HG03025 (cell line): ENCODE data around the gene MMEL1.
A peak's percentile ranks its signal among the peaks of the same experiment; 100 is the strongest.

Experiments
- ATAC-seq: cut with Tn5 transposase; IDR thresholded peaks from one replicate; pipeline ENCODE4 v1.9.1; 2021; ENCODE audit warnings: mild to moderate bottlenecking, moderate library complexity; ENCODE audit not compliant: unreplicated experiment, low FRiP score

The MMEL1 gene

DNA sequence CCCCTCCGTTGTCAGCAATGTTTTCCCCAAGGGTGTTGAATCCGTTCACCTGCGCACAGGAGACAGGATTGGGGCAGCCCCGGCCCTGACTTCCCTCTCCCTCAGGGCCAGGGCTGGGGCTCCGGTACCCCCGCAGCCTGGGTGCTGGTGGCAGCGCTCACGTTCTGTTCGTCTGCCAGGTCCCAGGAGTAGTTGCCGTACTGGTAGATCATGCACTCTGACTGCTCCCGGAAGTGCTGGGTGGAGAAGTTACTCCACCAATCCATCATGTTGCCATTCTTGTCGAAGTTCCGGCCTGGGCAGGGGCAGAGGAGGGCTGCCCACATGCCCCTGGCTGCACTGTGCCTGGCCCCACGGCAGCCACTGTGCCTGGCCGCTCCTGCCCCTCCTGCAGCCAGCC is 40.1 kb downstream of the MMEL1 start:
- ATAC-seq = no peak

DNA sequence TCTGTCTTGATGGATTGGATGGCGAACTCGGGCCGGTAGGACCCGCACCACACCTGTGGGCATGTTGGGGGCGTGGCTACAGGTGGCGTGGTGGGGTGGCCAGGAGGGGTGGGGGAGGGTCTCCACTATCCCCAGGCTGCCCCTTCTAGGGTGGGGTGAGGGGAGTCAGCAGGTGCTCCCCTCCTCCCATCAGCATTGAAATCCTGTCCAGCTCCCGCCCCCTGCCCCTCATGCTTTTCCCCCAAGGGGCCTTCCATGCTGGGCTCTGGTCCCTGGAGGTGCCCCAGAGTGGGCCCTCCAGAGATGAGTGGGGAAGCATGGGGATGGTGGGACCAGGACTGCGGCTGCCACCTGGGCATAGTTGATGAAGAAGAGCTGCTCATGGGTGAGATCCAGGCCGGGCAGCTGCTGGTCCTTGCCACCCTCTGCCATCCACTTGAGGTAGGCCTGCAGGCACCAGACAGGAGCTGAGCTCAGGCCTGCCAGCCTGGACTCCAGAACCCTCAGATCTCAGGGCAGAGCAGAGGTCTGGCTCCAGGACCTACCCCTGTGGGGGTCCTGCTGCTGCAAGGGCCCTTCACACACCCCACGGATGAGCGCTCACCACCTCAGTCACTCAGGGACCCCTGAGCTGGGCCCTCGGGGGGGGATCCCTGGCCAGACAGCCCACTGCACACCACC is 41.1 kb downstream of the MMEL1 start:
- ATAC-seq = no peak

DNA sequence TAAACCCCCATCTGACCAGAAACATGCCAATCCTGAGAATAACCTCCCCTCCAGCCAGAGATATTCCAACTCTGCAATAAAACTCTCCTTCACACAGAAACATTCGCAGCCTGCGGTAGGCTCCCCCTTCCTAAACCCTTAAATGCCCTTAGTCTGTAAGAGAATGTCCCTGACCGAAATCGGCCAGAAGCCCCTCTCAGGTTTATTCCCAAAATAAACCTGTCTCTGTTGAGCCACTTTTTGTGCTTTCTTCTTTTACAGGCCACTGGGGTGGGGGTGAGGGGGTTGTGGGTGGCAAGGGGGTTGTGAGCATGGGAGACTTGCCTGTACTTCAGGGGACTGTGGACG is 41.6 kb downstream of the MMEL1 start:
- ATAC-seq = no peak

DNA sequence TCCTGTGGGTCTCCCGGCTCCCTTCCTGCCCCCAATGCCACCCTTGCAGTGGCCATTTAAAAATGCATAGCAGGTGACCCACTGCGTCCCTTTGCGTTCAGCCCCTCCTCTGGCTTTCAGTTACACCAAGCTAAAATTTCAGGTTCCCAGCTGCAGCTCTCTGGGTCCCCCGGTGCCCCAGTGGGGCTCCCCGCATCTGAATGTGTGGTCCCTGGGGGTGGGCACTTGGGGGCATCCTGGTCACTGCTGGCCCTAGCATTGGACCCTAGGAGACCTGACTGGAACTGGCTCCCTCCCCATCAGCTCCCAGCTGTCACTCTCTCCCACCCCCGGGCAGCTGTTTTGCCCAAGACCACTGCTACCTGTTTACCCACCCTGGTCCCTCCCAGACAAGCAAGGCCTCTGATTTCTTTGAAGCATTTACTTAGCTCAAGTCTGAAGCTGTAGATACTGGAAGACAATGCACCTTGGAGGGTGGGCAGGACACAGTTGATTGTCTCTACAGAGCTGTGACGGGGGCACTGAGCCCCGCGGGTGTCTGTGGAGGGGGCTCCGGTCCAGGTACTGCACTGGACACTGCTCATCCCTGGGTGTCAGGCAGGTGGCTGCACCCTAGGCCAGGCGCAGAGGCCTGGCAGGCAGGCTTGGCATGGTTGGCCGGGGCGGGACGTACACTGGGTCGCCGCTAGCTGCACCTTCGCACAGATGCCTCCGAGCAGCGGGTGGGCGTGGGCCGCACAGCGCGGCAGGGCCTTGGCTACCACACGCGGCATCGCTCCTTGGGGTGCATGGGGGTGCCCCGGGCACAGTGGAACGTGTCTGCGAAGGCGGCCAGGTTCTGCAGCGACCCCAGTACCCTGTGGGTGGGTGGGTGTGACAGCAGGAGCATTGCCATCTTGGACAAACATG is 42.3 kb downstream of the MMEL1 start:
- no peak for ATAC-seq

DNA sequence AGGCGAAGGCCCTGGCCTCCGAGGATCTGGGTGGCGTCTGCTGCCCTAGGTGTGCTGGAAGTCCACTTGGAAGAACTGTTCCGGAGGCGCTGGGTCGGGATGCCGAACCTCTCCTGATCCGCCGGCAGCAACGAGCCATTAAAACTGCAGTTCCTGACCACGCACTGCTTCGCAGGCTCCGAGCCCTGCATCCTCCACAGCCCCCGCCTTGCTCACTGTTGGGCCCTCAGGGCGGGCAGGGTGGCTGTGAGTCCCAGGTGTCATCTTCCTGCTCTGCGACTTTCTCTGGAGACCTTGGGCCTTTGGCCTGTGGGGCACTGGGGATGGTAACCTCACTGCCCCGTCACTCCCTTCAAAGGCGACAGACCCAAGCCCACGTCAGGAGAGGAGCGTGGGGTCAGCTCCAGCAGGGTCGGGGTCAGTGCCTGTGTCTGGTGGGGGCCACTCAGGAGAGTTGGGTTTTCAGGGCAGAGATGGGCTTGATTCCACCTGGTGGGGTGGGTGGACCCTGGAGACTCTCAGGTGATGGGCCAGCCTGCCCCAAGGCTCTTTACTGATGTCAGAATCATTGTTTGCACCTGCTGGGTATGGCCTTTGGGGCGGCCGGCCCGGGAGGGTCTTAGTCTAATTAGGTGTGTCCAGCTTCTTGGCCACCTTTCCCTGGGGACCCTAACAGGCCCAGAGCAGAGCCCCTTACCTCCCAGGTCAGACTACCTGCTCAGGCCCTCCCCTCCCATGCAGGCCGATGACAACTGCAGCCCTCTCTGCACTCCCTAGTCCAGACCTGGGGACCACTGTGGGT is 43.2 kb downstream of the MMEL1 start:
- ATAC-seq = no peak

DNA sequence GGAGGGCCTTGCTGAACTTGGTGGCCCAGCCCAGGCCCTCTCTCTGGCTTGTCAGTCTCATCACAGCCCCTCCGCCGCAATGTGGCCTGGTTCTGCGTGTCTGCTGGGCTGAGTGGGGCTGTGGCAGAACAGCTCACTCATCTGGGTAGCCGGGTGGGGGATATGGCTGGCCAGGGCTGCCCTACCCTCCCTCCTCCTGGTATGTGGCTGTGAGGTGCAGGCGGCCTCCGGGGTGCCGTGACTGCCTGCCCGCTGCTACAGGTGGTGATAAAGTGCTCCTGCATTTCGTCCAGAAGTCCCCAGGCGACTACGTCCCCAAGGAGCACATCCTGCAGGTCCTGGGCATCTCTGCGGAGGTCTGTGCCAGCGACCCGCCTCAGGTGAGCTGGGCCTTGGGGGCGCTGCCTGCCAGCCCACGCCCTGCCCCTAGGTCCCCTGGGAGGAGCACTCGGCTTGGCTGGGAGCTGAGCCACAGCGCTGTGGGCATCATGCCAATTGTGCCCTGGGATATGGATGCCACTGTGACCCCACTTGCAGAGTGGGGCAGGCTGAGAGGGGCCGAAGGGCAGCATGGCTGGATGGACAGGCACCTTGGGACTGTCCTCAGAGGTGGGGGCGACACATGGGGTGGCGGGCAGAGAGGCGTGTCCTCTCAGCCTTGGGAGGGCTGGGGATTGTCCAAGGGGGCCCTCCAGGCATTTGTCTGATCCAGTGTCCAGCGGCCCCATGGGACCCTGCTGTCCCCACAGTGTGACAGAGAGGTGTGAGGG is 44.0 kb downstream of the MMEL1 start:
- no peak for ATAC-seq

DNA sequence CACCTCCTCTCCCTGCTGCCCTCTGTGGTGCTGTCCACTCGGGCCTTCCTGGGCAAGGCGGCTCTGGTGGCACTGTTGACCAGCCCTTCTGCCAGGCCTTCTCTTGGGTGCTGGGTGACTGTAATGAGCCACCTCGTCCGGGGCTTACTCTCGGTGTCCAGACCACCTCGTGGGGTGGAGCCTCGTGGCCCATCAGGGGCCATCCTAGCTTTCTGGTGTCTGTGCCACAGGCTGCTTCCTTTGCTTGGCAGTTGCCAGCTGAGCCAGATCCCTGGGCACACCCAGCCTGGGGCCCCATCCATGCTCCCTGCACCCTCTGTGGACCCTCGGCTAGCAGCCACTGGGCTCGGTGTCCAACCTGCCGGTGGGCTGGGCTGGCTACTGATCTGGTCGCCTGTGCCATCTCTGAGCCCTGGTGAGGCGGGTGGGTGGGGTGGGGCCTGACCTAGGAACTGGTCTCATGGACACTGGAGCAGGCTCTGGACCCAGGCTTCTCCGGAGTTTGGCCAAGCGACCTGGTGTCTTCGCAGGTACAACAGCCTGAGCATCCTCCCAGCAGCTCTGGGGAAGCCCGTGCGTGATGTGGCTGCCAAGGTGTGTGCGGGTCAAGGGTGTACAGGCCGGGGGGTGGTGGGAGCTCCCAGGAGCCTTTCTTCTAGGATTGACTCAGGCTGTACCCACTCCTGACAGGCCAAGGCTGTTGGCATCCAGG is 44.8 kb downstream of the MMEL1 start:
- no peak for ATAC-seq

DNA sequence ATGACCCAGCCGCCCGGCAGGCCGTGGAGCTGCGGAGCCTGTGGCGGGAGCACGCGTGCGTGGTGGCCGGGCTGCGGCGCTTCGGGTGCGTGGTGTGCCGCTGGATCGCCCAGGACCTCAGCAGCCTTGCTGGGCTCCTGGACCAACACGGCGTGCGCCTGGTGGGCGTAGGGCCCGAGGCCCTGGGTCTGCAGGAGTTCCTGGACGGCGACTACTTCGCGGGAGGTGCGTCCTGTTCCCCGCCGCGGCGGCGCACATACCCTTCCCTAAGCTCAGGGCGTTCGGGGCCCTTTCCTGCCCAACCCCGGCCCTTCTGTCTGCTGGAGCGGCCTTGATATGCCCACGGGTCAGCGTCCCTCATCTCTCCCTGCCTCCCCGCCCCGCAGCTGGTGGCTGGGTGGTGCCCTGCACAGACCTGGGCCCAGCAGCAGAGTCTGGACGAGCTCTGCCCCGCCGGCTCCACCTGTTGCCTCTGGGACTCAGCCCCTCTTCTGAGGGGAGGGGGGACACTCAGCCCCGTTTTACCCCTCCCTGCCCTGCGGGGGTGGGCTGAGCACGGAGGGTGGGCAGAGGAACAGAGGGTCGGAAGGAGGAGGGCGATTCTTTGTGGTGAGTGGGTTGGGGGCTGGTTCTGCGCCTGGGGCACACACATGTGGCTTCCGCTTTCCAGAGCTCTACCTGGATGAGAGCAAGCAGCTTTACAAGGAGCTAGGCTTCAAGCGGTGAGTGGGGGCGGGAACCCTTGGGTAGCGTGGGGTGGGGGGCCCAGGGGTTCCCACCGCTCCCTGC is 45.6 kb downstream of the MMEL1 start:
- no peak for ATAC-seq

DNA sequence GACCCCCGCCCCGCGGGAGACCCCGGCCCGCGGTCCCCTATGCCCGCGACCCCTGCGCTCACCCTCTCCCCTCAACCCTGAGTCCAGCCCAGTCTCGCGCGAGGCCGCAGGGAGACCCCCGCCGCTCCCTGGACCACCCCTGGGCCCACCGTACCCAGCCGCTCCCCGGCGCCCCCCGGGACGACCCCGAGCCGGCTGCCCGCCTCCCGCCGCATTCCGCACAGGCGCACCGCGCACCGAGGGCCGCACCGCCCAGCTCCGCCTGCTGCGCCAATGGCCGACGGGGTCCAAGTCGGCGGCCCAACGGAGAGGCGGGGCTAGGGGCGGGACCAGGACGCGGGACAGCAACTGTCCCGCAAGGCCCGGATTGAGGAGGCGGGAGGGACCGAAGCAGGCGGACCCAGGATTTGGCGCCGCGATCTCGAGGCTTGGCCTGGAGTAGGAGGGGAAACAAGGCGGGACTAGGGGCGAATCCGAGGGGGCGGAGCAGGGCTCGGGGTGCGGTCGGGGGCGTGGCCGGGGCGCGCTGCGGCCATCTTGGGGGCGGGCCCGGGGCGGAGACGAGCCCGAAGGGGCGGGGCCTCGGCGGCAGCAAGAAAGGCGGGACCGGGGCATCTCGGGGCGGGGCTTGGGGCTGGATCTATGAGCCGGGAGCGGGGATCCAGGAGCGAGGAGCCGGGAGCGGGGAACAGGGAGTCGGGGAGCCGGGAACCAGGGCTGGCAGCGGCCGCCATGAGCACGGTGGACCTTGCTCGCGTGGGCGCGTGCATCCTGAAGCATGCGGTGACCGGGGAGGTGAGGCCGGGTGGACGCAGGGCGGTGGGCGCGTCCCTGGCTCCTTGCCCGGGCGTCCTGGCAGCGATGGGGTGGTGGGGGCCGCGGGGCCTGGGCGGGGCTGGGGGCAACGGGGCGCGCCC is 46.4 kb downstream of the MMEL1 start, which contains the start of gene PRXL2B:
PRXL2B (plus strand) TSS at position 624 of the 917 bp plus-strand sequence; CDS start at position 733, 109 bp downstream.
- peak; percentile 54 for ATAC-seq

DNA sequence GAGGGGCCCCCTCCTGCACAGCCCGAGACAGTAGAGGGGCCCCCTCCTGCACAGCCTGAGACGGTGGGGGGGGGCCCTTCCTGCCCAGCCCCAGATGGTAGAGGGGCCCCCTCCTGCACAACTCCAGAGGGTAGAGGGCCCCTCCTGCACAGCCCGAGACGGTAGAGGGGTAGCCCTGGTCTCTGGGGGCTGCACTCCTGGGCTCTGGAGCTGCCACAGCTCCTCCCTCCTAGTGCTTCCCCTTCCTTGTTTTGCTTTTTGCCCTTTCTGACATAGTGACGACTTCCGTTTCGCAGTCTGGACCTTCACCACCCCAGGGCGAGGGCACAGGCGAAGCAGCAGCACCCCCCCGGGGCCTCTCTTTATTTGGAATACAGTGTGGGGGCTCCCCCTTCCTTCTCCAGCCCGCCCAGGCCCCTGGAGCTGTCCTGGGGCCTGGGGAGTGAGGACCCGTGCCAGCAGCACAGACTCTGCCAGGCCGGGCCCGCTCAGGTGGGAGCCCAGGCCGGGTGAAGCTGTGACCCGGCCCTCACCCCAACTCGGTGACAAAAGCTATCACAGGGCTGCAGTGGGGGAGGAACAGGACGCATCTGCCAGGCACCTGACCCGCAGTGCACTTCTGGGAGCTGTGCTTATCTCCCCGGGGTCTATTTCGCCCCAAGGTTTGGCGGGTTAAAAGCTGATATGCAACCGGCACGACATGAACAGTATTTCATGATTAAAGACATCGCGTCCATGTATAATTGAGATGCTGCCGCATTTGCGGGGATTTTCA is 47.3 kb downstream of the MMEL1 start:
- no peak for ATAC-seq

DNA sequence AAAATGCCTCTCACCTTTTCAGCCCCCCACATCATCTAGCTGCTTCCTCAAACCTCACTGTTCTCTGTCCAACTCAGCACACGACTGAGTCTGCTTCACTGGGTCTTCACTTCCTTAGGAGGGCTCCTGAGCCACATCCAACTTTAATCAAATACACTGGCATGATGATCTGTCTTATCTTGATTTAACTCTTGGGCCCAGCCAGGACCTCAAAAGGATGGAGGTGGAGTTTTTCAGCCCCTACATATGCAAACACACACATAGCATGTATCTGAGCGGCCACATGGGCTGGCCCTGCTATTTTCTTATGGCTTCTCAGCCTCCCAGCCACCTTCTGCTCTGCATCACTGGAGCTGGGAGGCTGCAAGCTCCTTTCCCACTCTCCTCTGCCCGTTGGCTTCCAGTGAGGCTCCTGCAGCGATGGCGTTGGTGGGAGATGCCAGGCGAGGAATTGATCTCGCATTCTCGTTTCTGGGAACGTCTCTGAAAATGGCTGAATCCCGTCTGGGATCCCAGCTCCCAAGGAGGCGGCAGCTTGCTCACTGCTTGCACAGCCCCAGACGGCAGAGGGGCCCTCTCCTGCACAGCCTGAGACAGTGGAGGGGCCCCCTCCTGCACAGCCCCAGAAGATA is 48.0 kb downstream of the MMEL1 start:
- no peak for ATAC-seq

DNA sequence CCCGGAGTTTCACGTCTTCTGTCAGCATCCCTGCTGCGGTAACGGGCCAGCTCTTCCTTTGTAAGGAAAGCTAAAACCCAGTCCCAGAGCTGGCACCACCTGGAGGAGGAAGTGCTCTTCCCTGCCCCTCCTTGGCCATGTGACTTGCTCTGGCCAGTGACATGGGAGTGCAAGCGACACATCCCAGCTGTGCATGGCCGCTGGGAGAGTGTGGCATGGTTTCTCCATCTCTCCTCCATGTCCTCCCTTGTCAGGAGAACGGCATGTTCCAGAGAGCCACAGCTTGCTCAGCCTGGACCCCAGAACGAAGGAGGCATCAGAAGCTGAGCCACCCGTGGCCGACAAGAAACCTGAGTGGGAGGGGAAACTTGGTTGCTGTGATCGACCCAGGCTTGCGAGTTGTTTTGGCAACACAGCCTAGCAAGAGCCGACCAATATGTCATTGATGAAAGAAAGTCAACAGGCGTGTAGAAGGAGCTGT is 48.9 kb downstream of the MMEL1 start:
- no peak for ATAC-seq

DNA sequence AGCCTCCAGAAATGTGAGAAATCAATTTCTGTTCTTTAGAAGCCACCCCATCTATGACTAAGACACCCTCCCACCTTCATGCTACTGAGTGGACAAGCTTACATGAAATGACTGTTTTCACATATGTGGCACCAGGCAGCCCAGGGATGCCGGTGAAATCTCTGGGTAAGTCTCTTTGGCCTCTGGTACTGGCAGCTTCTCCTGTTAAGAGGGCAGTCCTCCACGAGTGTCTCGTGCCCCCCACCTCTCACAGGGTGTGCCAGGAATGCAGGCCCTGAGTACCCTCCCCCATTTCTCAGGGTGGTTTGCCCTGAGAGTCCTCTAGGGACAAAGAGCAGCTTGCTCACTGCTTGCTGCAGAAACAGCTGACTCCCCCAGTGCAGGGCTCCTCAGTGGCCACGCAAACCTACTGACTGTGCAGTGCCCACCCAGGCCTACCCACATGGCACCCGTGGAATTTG is 49.5 kb downstream of the MMEL1 start:
- ATAC-seq = no peak

DNA sequence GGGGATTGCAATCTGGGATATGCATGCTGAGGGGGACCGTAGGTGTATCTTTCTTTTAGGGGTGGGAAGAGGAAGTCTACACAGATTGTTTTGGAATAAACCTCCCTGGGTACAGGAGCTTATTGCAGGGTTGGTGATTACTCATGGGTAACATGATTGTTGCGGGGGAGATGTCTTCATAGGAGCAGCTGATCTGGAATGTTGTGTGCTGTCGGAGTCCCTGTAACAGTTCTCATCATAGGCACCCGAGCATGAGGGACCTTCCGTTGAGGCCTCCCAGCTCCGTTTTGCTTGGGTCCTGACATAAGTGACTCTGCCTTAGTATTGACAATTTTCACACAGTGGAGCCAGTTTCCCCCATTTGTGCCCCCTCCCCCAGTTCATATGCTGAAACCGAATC is 50.4 kb downstream of the MMEL1 start:
- no peak for ATAC-seq

DNA sequence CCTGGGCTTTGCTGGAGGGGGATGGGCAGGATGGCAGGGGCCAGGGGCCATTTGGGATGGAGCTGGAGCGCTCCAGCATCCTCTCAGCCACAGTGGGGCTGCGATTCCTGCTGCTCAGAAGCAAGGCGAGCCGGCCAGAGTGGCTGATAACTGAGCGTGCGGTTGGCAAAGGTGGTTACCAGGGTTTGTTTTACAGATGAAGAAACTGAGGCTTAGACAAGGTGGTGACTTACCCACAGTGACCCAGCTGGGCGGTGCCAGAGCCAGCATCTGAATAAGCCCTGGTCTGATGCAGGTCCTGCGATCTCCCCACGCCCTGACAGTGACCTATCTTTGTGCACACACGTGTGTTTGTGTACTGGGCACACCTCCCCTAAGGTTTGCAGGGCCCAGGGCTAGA is 52.1 kb downstream of the MMEL1 start:
- ATAC-seq = no peak

DNA sequence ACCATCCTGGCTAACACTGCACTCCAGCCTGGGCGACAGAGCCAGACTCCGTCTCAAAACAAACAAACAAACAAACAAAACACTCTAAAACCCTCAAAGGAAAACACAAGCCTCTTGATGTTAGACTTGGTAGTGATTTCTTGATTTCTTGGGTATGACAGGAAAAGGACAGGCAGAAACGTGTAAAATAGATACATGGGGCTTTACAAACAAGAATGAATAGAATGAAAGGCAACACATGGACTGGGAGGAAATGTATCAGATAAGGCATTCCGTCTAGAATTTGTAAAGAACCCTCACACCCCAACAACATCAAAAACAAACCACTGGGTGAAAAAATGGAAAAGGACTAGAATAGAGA is 54.1 kb downstream of the MMEL1 start:
- ATAC-seq = no peak
